PC-9 (cell line): Measurements from ENCODE around the gene RNF31. TPM values are rescaled to one million over a fixed set of nuclear protein-coding genes. Genes with fewer than 3 reads are reported as not detected.
A peak's percentile ranks its signal among the peaks of the same experiment; 100 is the strongest.

Experiments
- BruUV-seq: library from RNA; stranded (reverse); fragments of 400-500 nt; replicated peaks from 2 replicates; lab custom pipeline; 2021; lab: Mats Ljungman, UMichigan
- CTCF ChIA-PET: fragments of 300-600 bp; sonication (Branson Sonifier 250); formaldehyde crosslinking; loops from one replicate; lab custom pipeline; 2022; ENCODE audit warnings: antibody characterized with exemption; lab: Charles Lee
- POLR2A ChIA-PET: fragments of 300-600 bp; sonication (Branson Sonifier 250); formaldehyde crosslinking; loops from one replicate; lab custom pipeline; 2022; ENCODE audit warnings: antibody characterized with exemption; ENCODE audit not compliant: unreplicated experiment; lab: Charles Lee
- DNase-seq, 2 experiments: peaks; one replicate each; pipeline versions ENCODE4 v3.0.0 to v3.0.0-alpha.2; 2015 to 2022; ENCODE audit warnings: mixed read lengths in 1 of 2
- H2AFZ ChIP-seq: fragments of 200-600 bp; sonication (generic); 2 replicates; pipeline ENCODE4 v1.8.1; 2017; ENCODE audit warnings: antibody characterized with exemption
- H3F3A ChIP-seq: fragments of 200-600 bp; sonication (generic); 2 replicates; pipeline ENCODE4 v1.8.1; 2017; ENCODE audit warnings: antibody characterized with exemption, mild to moderate bottlenecking, low read depth; ENCODE audit not compliant: insufficient read depth
- H3K27ac ChIP-seq: fragments of 200-600 bp; sonication (generic); 2 replicates; pipeline ENCODE4 v1.6.1; 2016; ENCODE audit warnings: mixed run types
- H3K27me3 ChIP-seq: fragments of 200-600 bp; sonication (generic); 2 replicates; pipeline ENCODE4 v1.6.1; 2016; ENCODE audit warnings: low read depth, mixed run types; ENCODE audit not compliant: insufficient read depth
- H3K36me3 ChIP-seq: fragments of 200-600 bp; sonication (generic); 2 replicates; pipeline ENCODE4 v1.6.1; 2016; ENCODE audit warnings: low read depth, mixed run types
- H3K4me1 ChIP-seq: fragments of 200-600 bp; sonication (generic); replicated peaks from 2 replicates; pipeline ENCODE4 v1.6.1; 2016; ENCODE audit warnings: mixed run types; ENCODE audit not compliant: insufficient read depth
- H3K4me2 ChIP-seq: fragments of 200-600 bp; sonication (generic); 2 replicates; pipeline ENCODE4 v1.6.1; 2017; ENCODE audit warnings: mixed run types
- H3K4me3 ChIP-seq: fragments of 200-600 bp; sonication (generic); 2 replicates; pipeline ENCODE4 v1.6.1; 2016; ENCODE audit warnings: mixed run types
- H3K79me2 ChIP-seq: fragments of 200-600 bp; sonication (generic); 2 replicates; pipeline ENCODE4 v1.6.1; 2017; ENCODE audit warnings: low read depth, mixed run types
- H3K9me2 ChIP-seq: fragments of 200-600 bp; sonication (generic); 2 replicates; pipeline ENCODE4 v1.8.1; 2017; ENCODE audit warnings: mild to moderate bottlenecking; ENCODE audit not compliant: insufficient read depth
- H3K9me3 ChIP-seq: fragments of 200-600 bp; sonication (generic); 2 replicates; pipeline ENCODE4 v1.8.1; 2016; ENCODE audit warnings: low read depth; ENCODE audit not compliant: insufficient read depth
- H4K20me1 ChIP-seq: fragments of 200-600 bp; sonication (generic); 2 replicates; pipeline ENCODE4 v1.8.1; 2017; ENCODE audit not compliant: insufficient read depth
- EZH2 ChIP-seq: fragments of 200-600 bp; sonication (generic); IDR thresholded peaks from 2 replicates; pipeline ENCODE4 v1.8.0; 2017; ENCODE audit warnings: antibody characterized with exemption, low read depth
- intact Hi-C: fragments of 100-400 bp; cut with micrococcal nuclease; formaldehyde crosslinking; loops from one replicate; pipeline ENCODE4 v1.10.0; 2022; ENCODE audit not compliant: unreplicated experiment
- total RNA-seq: library from RNA; stranded (reverse); gene quantifications from 2 replicates; pipeline ENCODE4 v1.2.3, GENCODE V29; 2021
- TF ChIP-seq, protein P1 (sequence below): fragments of 200-600 bp; sonication (generic); conservative IDR thresholded peaks from 2 replicates; pipeline ENCODE4 v1.6.1; 2017; ENCODE audit warnings: mixed run types, antibody characterized with exemption, mild to moderate bottlenecking, moderate library complexity

The RNF31 gene
- total RNA-seq, 1 experiment from 2014 or later = 44.6 TPM

DNA sequence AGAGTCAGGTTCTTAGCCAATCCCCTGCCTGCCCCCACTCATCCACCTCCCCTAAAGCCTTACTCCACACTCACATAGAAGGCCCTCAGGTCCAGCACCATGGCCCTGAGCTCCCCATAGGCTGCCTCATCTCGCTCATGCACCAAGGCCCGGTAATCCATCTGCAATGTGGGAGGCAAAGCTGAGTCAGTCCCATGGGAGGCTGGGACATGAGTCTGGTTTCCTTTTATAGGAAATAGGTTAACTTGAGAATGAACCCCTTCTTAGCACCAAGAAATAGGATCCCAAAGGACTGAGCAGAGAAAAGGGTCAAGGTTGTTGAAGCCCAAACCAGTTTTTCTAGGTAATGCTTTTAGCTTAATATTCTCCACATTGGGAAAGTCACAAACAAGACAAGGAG, 3.8 kb upstream of the RNF31 start:
- H3K9me2 ChIP-seq = no peaks in the 10 kb centered on the region
- H3F3A ChIP-seq = peaks cover 10% of the 10 kb centered on the region
- H3K79me2 ChIP-seq = peaks cover 42% of the 10 kb centered on the region
- no peak overlapping the region for H3K4me2 ChIP-seq
- no peaks in the 10 kb centered on the region for H4K20me1 ChIP-seq
- H3K4me3 ChIP-seq = no peak overlapping the region
- no peaks in the 10 kb centered on the region for H3K9me3 ChIP-seq
- no peak for DNase-seq
- TF ChIP-seq, protein P1, sequence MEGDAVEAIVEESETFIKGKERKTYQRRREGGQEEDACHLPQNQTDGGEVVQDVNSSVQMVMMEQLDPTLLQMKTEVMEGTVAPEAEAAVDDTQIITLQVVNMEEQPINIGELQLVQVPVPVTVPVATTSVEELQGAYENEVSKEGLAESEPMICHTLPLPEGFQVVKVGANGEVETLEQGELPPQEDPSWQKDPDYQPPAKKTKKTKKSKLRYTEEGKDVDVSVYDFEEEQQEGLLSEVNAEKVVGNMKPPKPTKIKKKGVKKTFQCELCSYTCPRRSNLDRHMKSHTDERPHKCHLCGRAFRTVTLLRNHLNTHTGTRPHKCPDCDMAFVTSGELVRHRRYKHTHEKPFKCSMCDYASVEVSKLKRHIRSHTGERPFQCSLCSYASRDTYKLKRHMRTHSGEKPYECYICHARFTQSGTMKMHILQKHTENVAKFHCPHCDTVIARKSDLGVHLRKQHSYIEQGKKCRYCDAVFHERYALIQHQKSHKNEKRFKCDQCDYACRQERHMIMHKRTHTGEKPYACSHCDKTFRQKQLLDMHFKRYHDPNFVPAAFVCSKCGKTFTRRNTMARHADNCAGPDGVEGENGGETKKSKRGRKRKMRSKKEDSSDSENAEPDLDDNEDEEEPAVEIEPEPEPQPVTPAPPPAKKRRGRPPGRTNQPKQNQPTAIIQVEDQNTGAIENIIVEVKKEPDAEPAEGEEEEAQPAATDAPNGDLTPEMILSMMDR = no peak
- TF ChIP-seq EZH2 = no peak
- H3K27ac ChIP-seq = no peak overlapping the region
- no TSS peak for BruUV-seq
- no peaks in the 10 kb centered on the region for H3K27me3 ChIP-seq
- intact Hi-C loops = no loop called here
- no peak overlapping the region for H2AFZ ChIP-seq
- ChIA-PET CTCF (no interaction called here), POLR2A (no interaction called here)
- H3K4me1 ChIP-seq = peaks cover 21% of the 10 kb centered on the region
- no peaks in the 10 kb centered on the region for H3K36me3 ChIP-seq

GRCh38 chr14:24144451-24144850, 2.8 kb upstream of the RNF31 start:
- Histone ChIP-seq H3K9me3 (no peaks in the 10 kb centered on the region), H2AFZ (no peak overlapping the region), H4K20me1 (no peaks in the 10 kb centered on the region), H3K79me2 (peaks cover 41% of the 10 kb centered on the region), H3K9me2 (no peaks in the 10 kb centered on the region), H3K4me3 (no peak overlapping the region), H3K27ac (no peak overlapping the region), H3F3A (peaks cover 10% of the 10 kb centered on the region), H3K36me3 (no peaks in the 10 kb centered on the region), H3K4me1 (peaks cover 21% of the 10 kb centered on the region), H3K27me3 (no peaks in the 10 kb centered on the region), H3K4me2 (no peak overlapping the region)
- ChIA-PET POLR2A (no interaction called here), CTCF (no interaction called here)
- no peak for DNase-seq
- intact Hi-C loops = no loop called here
- no TSS peak for BruUV-seq
- no peak for TF ChIP-seq EZH2
- TF ChIP-seq, protein P1 = no peak

DNA sequence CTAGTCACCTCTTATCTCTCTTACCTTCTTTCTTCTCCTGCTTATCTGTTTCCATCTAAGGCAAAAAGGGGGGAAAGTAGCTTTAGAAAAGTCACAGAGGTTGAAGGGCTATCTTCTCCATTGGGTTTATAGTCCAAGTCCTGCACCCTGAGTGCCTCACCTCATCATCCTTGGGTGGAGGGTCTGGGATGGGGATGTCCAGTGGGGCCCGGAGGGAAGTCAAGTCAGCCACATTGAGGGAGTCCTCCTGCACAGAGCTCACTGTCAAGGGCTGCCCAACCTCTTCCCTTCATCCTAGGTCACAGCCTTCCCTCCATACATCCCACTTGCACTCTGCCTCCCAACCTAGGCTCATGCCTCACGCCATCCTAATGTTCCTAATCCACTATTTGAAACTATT, 2.1 kb upstream of the RNF31 start:
- Histone ChIP-seq H3K4me2 (peak overlapping the region; percentile 93), H3K4me3 (peak overlapping the region; percentile 63; the same call in 1 of the 2 replicates), H3K27me3 (no peaks in the 10 kb centered on the region), H3K9me2 (no peaks in the 10 kb centered on the region), H3K27ac (no peak overlapping the region), H4K20me1 (no peaks in the 10 kb centered on the region), H3K9me3 (no peaks in the 10 kb centered on the region), H2AFZ (no peak overlapping the region), H3K4me1 (peaks cover 15% of the 10 kb centered on the region), H3F3A (peaks cover 10% of the 10 kb centered on the region), H3K36me3 (no peaks in the 10 kb centered on the region; the same call in 1 of the 2 replicates), H3K79me2 (peaks cover 37% of the 10 kb centered on the region)
- ChIA-PET POLR2A (interaction anchor here (0.6 kb wide), 1 partner anchor 8 kb away, joined by 5 read pairs; no protein-coding TSS in a partner anchor), CTCF (interaction anchor here (0.6 kb wide), 2 partner anchors 11 to 53 kb away, joined by 4 to 5 read pairs; no protein-coding TSS in a partner anchor)
- no TSS peak for BruUV-seq
- DNase-seq = no peak
- intact Hi-C loops = no loop called here
- TF ChIP-seq EZH2 = no peak
- TF ChIP-seq, protein P1 = no peak
